ENCODE data around the gene SH3BP4.

SH3BP4 gene

DNA sequence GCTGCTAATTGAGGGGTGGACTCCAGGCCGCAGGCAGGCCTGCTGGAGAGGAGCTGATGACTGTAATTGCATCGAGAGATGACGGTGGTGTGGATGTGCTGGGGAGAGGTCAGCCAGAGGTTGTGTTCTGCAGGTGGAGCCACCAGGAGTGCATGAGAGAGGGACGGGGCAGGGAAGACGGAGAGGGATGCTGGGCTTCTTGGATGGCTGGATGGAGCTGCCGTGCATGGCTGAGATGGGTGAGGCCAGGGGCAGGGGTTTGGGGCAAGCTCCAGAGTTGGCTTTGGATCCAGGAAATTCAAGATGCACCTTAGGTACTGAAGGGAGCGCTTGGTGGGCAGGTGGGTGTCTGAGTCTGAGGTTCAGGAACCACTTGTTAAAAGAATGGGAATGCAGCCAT, 77.2 kb downstream of the SH3BP4 start:
- Histone ChIP-seq H3K4me1 (ENCODE audit: insufficient read depth, low read length) (peaks cover 21% of the 10 kb centered on the region), H3K36me3 (ENCODE audit: insufficient read depth, low read length) (no peaks in the 10 kb centered on the region), H3K9ac (ENCODE audit: low read depth, low read length) (no peak overlapping the region), H3K9me3 (ENCODE audit: control insufficient read depth, insufficient read depth, low read length) (no peaks in the 10 kb centered on the region)

DNA sequence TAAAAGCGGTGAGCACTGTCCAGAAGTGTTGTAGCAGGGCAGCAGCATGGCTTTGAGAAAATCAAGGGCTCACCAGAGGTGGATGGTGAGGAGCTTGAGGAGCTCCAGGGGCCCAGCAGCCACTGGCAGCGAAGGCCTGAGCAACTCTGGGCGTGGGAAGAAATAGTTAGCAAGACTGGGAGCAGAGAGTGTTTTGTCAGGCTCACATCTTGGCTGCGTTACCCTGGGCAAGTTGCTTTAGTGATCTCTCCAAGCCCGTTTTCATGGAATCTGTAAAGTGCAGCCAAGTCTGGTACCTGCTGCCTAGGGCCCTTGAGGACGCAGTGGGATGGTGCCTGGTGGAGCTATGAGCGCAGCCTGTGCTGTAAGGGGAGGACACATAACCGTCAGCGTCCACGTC, 78.3 kb downstream of the SH3BP4 start:
- H3K36me3 ChIP-seq (ENCODE audit: insufficient read depth, low read length), result no peaks in the 10 kb centered on the region
- no peak overlapping the region for H3K9ac ChIP-seq (ENCODE audit: low read depth, low read length)
- no peaks in the 10 kb centered on the region for H3K9me3 ChIP-seq (ENCODE audit: control insufficient read depth, insufficient read depth, low read length)
- peaks cover 14% of the 10 kb centered on the region for H3K4me1 ChIP-seq (ENCODE audit: insufficient read depth, low read length)

DNA sequence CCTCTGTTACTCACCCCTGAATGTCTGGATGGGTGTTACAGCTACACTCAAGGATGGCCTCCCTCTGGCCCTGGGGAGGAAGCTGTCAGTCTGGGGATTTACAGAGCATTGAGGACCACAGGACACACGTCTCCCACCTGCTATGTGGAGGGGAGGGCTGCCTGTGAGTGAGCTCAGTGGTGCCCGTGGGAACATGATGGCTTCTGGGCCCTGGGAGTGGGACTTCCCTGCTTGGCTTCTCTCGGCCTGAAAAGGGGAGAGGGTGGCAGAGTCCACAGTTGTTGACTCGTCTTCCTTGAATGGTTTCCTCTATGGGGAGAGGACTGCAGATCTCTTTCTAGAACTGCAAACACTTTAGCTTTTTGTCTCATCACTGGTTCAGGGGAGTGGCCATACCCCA, 79.1 kb downstream of the SH3BP4 start:
- no peak overlapping the region for H3K9ac ChIP-seq (ENCODE audit: low read depth, low read length)
- no peaks in the 10 kb centered on the region; the same call in 1 of the 2 replicates for H3K36me3 ChIP-seq (ENCODE audit: insufficient read depth, low read length)
- H3K4me1 ChIP-seq (ENCODE audit: insufficient read depth, low read length), result peaks cover 6% of the 10 kb centered on the region
- H3K9me3 ChIP-seq (ENCODE audit: control insufficient read depth, insufficient read depth, low read length), result no peaks in the 10 kb centered on the region

- H3K9me3 ChIP-seq (ENCODE audit: control insufficient read depth, insufficient read depth, low read length), result no peaks in the 10 kb centered on the region
- H3K4me1 ChIP-seq (ENCODE audit: insufficient read depth, low read length), result no peaks in the 10 kb centered on the region
- H3K36me3 ChIP-seq (ENCODE audit: insufficient read depth, low read length), result no peaks in the 10 kb centered on the region; the same call in 1 of the 2 replicates
- no peak overlapping the region for H3K9ac ChIP-seq (ENCODE audit: low read depth, low read length)
Observed at GRCh38 chr2:235031686-235032373, 80.0 kb downstream of the SH3BP4 start.

- no peaks in the 10 kb centered on the region; the same call in 1 of the 2 replicates for H3K36me3 ChIP-seq (ENCODE audit: insufficient read depth, low read length)
- no peak overlapping the region for H3K9ac ChIP-seq (ENCODE audit: low read depth, low read length)
- no peaks in the 10 kb centered on the region for H3K9me3 ChIP-seq (ENCODE audit: control insufficient read depth, insufficient read depth, low read length)
- H3K4me1 ChIP-seq (ENCODE audit: insufficient read depth, low read length), result no peaks in the 10 kb centered on the region
Observed at GRCh38 chr2:235032466-235032865, 80.6 kb downstream of the SH3BP4 start.

GRCh38 chr2:235032949-235033348, 81.1 kb downstream of the SH3BP4 start:
- H3K9ac ChIP-seq (ENCODE audit: low read depth, low read length), result no peak overlapping the region
- H3K9me3 ChIP-seq (ENCODE audit: control insufficient read depth, insufficient read depth, low read length), result no peaks in the 10 kb centered on the region
- no peaks in the 10 kb centered on the region; the same call in 1 of the 2 replicates for H3K36me3 ChIP-seq (ENCODE audit: insufficient read depth, low read length)
- no peaks in the 10 kb centered on the region for H3K4me1 ChIP-seq (ENCODE audit: insufficient read depth, low read length)

DNA sequence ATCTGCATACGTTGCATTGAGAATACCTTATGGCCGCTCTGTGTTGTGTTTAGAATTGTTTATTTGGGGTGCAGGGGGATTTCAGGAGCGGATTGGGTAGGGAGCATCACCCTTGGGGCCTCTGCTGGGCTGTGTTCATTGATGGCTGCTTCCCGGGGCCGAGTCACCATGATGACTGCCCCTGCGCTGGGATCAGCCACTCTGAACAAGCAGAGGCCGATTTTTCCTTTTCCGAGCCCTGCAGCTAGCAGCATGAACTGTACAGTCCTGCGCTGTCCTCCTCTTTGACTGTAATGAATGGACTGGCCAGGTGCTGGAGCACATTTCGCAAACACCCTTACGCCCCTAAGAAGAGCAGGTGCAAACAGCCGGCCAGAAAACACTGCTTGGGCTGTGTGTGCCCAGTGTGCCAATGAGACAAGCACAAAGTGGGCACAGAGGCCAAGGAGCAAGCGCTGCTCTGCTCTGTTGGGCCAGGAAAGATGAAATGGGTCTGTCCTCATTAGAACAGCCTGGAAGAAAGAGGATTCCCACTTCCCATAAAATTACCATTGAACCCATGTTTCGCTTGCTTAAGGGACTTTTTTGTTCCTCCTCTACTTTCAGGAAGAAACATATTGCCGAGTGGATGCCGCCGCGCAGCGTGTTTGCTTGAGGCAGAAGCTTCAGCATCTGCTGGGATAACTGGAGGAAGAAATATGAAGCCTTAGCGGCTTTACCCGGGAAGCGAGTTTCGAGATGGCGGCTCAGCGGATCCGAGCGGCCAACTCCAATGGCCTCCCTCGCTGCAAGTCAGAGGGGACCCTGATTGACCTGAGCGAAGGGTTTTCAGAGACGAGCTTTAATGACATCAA, 82.7 kb downstream of the SH3BP4 start:
- Histone ChIP-seq H3K9me3 (ENCODE audit: control insufficient read depth, insufficient read depth, low read length) (no peaks in the 10 kb centered on the region), H3K9ac (ENCODE audit: low read depth, low read length) (no peak overlapping the region), H3K4me1 (ENCODE audit: insufficient read depth, low read length) (peaks cover 10% of the 10 kb centered on the region), H3K36me3 (ENCODE audit: insufficient read depth, low read length) (peaks cover 4% of the 10 kb centered on the region; the same call in 1 of the 2 replicates)

GRCh38 chr2:235037604-235038166, 85.9 kb downstream of the SH3BP4 start:
- H3K36me3 ChIP-seq (ENCODE audit: insufficient read depth, low read length), result peaks cover 23% of the 10 kb centered on the region; the same call in 1 of the 2 replicates
- no peak overlapping the region for H3K9ac ChIP-seq (ENCODE audit: low read depth, low read length)
- peaks cover 10% of the 10 kb centered on the region for H3K4me1 ChIP-seq (ENCODE audit: insufficient read depth, low read length)
- no peaks in the 10 kb centered on the region for H3K9me3 ChIP-seq (ENCODE audit: control insufficient read depth, insufficient read depth, low read length)

- H3K4me1 ChIP-seq (ENCODE audit: insufficient read depth, low read length), result peaks cover 10% of the 10 kb centered on the region
- peaks cover 24% of the 10 kb centered on the region for H3K36me3 ChIP-seq (ENCODE audit: insufficient read depth, low read length)
- no peaks in the 10 kb centered on the region for H3K9me3 ChIP-seq (ENCODE audit: control insufficient read depth, insufficient read depth, low read length)
- H3K9ac ChIP-seq (ENCODE audit: low read depth, low read length), result no peak overlapping the region
Observed at GRCh38 chr2:235041221-235041917, 89.6 kb downstream of the SH3BP4 start.

DNA sequence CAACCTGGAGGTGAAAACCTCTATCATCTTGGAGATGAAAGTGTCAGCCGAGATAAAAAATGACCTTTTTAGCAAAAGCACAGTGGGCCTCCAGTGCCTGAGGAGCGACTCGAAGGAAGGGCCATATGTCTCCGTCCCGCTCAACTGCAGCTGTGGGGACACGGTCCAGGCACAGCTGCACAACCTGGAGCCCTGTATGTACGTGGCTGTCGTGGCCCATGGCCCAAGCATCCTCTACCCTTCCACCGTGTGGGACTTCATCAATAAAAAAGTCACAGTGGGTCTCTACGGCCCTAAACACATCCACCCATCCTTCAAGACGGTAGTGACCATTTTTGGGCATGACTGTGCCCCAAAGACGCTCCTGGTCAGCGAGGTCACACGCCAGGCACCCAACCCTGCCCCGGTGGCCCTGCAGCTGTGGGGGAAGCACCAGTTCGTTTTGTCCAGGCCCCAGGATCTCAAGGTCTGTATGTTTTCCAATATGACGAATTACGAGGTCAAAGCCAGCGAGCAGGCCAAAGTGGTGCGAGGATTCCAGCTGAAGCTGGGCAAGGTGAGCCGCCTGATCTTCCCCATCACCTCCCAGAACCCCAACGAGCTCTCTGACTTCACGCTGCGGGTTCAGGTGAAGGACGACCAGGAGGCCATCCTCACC, 90.2 kb downstream of the SH3BP4 start:
- Histone ChIP-seq H3K36me3 (ENCODE audit: insufficient read depth, low read length) (peaks cover 28% of the 10 kb centered on the region), H3K9ac (ENCODE audit: low read depth, low read length) (no peak overlapping the region), H3K9me3 (ENCODE audit: control insufficient read depth, insufficient read depth, low read length) (no peaks in the 10 kb centered on the region), H3K4me1 (ENCODE audit: insufficient read depth, low read length) (peaks cover 10% of the 10 kb centered on the region)

- H3K9ac ChIP-seq (ENCODE audit: low read depth, low read length), result no peak overlapping the region
- H3K9me3 ChIP-seq (ENCODE audit: control insufficient read depth, insufficient read depth, low read length), result no peaks in the 10 kb centered on the region
- peaks cover 10% of the 10 kb centered on the region for H3K4me1 ChIP-seq (ENCODE audit: insufficient read depth, low read length)
- H3K36me3 ChIP-seq (ENCODE audit: insufficient read depth, low read length), result peaks cover 31% of the 10 kb centered on the region
Observed at GRCh38 chr2:235042576-235043515, 91.0 kb downstream of the SH3BP4 start.

- Histone ChIP-seq H3K9ac (ENCODE audit: low read depth, low read length) (no peak overlapping the region), H3K36me3 (ENCODE audit: insufficient read depth, low read length) (peaks cover 30% of the 10 kb centered on the region), H3K4me1 (ENCODE audit: insufficient read depth, low read length) (peaks cover 4% of the 10 kb centered on the region), H3K9me3 (ENCODE audit: control insufficient read depth, insufficient read depth, low read length) (no peaks in the 10 kb centered on the region)
Observed at GRCh38 chr2:235043762-235044500, 92.1 kb downstream of the SH3BP4 start.
